ENCODE results near the gene SNTA1.

DNA sequence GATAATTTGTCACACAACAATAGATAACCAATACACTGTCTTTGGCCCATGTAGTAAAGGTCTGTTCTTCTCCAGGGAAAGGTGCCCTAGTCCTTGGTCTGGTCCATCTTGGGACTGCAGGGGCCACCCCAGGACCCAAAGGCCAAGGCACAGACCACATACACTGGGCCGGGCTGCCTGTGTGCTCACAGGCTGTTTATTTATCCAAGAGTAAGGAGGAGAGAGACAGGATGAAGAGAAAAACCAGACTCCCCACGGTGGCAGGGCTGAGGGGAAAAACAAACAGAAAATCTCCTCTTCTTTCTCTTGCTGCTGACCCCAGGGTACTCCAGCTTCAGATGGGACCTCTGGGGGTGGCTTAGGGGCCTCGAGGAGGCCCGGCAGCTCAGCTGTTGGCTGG lies 35.8 kb downstream of the SNTA1 start:
- TF ChIP-seq, protein P1, sequence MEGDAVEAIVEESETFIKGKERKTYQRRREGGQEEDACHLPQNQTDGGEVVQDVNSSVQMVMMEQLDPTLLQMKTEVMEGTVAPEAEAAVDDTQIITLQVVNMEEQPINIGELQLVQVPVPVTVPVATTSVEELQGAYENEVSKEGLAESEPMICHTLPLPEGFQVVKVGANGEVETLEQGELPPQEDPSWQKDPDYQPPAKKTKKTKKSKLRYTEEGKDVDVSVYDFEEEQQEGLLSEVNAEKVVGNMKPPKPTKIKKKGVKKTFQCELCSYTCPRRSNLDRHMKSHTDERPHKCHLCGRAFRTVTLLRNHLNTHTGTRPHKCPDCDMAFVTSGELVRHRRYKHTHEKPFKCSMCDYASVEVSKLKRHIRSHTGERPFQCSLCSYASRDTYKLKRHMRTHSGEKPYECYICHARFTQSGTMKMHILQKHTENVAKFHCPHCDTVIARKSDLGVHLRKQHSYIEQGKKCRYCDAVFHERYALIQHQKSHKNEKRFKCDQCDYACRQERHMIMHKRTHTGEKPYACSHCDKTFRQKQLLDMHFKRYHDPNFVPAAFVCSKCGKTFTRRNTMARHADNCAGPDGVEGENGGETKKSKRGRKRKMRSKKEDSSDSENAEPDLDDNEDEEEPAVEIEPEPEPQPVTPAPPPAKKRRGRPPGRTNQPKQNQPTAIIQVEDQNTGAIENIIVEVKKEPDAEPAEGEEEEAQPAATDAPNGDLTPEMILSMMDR (IDR thresholded peaks at IDR 0.05; ENCODE audit: insufficient read depth, low read depth, low read length), result no peak
- TF ChIP-seq EZH2 (IDR thresholded peaks at IDR 0.05; ENCODE audit: insufficient read depth, low read length), result no peak

Data from astrocyte (in vitro differentiated cells and primary cell).